PC-9 (cell line): ENCODE data around the gene CTDP1. TPM values are rescaled to one million over a fixed set of nuclear protein-coding genes. Genes with fewer than 3 reads are reported as not detected.

Experiments
- BruUV-seq: library from RNA; stranded (reverse); fragments of 400-500 nt; replicated peaks from 2 replicates; lab custom pipeline; 2021; lab: Mats Ljungman, UMichigan
- CTCF ChIA-PET: fragments of 300-600 bp; sonication (Branson Sonifier 250); formaldehyde crosslinking; loops from one replicate; lab custom pipeline; 2022; ENCODE audit warnings: antibody characterized with exemption; lab: Charles Lee
- POLR2A ChIA-PET: fragments of 300-600 bp; sonication (Branson Sonifier 250); formaldehyde crosslinking; loops from one replicate; lab custom pipeline; 2022; ENCODE audit warnings: antibody characterized with exemption; ENCODE audit not compliant: unreplicated experiment; lab: Charles Lee
- DNase-seq, 2 experiments: peaks; one replicate each; pipeline versions ENCODE4 v3.0.0 to v3.0.0-alpha.2; 2015 to 2022; ENCODE audit warnings: mixed read lengths in 1 of 2
- H2AFZ ChIP-seq: fragments of 200-600 bp; sonication (generic); 2 replicates; pipeline ENCODE4 v1.8.1; 2017; ENCODE audit warnings: antibody characterized with exemption
- H3F3A ChIP-seq: fragments of 200-600 bp; sonication (generic); 2 replicates; pipeline ENCODE4 v1.8.1; 2017; ENCODE audit warnings: antibody characterized with exemption, mild to moderate bottlenecking, low read depth; ENCODE audit not compliant: insufficient read depth
- H3K27ac ChIP-seq: fragments of 200-600 bp; sonication (generic); 2 replicates; pipeline ENCODE4 v1.6.1; 2016; ENCODE audit warnings: mixed run types
- H3K27me3 ChIP-seq: fragments of 200-600 bp; sonication (generic); 2 replicates; pipeline ENCODE4 v1.6.1; 2016; ENCODE audit warnings: low read depth, mixed run types; ENCODE audit not compliant: insufficient read depth
- H3K36me3 ChIP-seq: fragments of 200-600 bp; sonication (generic); 2 replicates; pipeline ENCODE4 v1.6.1; 2016; ENCODE audit warnings: low read depth, mixed run types
- H3K4me1 ChIP-seq: fragments of 200-600 bp; sonication (generic); replicated peaks from 2 replicates; pipeline ENCODE4 v1.6.1; 2016; ENCODE audit warnings: mixed run types; ENCODE audit not compliant: insufficient read depth
- H3K4me2 ChIP-seq: fragments of 200-600 bp; sonication (generic); 2 replicates; pipeline ENCODE4 v1.6.1; 2017; ENCODE audit warnings: mixed run types
- H3K4me3 ChIP-seq: fragments of 200-600 bp; sonication (generic); 2 replicates; pipeline ENCODE4 v1.6.1; 2016; ENCODE audit warnings: mixed run types
- H3K79me2 ChIP-seq: fragments of 200-600 bp; sonication (generic); 2 replicates; pipeline ENCODE4 v1.6.1; 2017; ENCODE audit warnings: low read depth, mixed run types
- H3K9me2 ChIP-seq: fragments of 200-600 bp; sonication (generic); 2 replicates; pipeline ENCODE4 v1.8.1; 2017; ENCODE audit warnings: mild to moderate bottlenecking; ENCODE audit not compliant: insufficient read depth
- H3K9me3 ChIP-seq: fragments of 200-600 bp; sonication (generic); 2 replicates; pipeline ENCODE4 v1.8.1; 2016; ENCODE audit warnings: low read depth; ENCODE audit not compliant: insufficient read depth
- H4K20me1 ChIP-seq: fragments of 200-600 bp; sonication (generic); 2 replicates; pipeline ENCODE4 v1.8.1; 2017; ENCODE audit not compliant: insufficient read depth
- CTCF ChIP-seq: fragments of 200-600 bp; sonication (generic); conservative IDR thresholded peaks from 2 replicates; pipeline ENCODE4 v1.6.1; 2017; ENCODE audit warnings: mixed run types, antibody characterized with exemption, mild to moderate bottlenecking, moderate library complexity
- EZH2 ChIP-seq: fragments of 200-600 bp; sonication (generic); IDR thresholded peaks from 2 replicates; pipeline ENCODE4 v1.8.0; 2017; ENCODE audit warnings: antibody characterized with exemption, low read depth
- intact Hi-C: fragments of 100-400 bp; cut with micrococcal nuclease; formaldehyde crosslinking; loops from one replicate; pipeline ENCODE4 v1.10.0; 2022; ENCODE audit not compliant: unreplicated experiment
- total RNA-seq: library from RNA; stranded (reverse); gene quantifications from 2 replicates; pipeline ENCODE4 v1.2.3, GENCODE V29; 2021

The CTDP1 gene
- total RNA-seq, 1 experiment from 2014 or later: 16.0 TPM

GRCh38 chr18:79760348-79760747 lies 80.7 kb downstream of the CTDP1 start:
- no peaks in the 10 kb centered on the region for H3K36me3 ChIP-seq
- H3K9me2 ChIP-seq: no peaks in the 10 kb centered on the region
- no peak overlapping the region for H3K4me3 ChIP-seq
- H3K4me1 ChIP-seq: no peaks in the 10 kb centered on the region
- no peaks in the 10 kb centered on the region; the same call in 1 of the 2 replicates for H4K20me1 ChIP-seq
- ChIA-PET POLR2A (no interaction called here), CTCF (no interaction called here)
- H3K9me3 ChIP-seq: no peaks in the 10 kb centered on the region
- no peak overlapping the region for H3K4me2 ChIP-seq
- H3K79me2 ChIP-seq: no peaks in the 10 kb centered on the region
- DNase-seq: no peak
- H3K27ac ChIP-seq: no peak overlapping the region
- H2AFZ ChIP-seq: no peak overlapping the region
- TF ChIP-seq CTCF (no peak), EZH2 (no peak)
- H3F3A ChIP-seq: no peaks in the 10 kb centered on the region
- no TSS peak for BruUV-seq
- intact Hi-C loops: no loop called here
- H3K27me3 ChIP-seq: no peaks in the 10 kb centered on the region

- Histone ChIP-seq H3K27me3 (peaks cover 5% of the 10 kb centered on the region), H3K9me2 (no peaks in the 10 kb centered on the region), H4K20me1 (no peaks in the 10 kb centered on the region; the same call in 1 of the 2 replicates), H3K4me2 (no peak overlapping the region), H3K79me2 (no peaks in the 10 kb centered on the region), H3K4me3 (no peak overlapping the region), H2AFZ (no peak overlapping the region), H3K4me1 (no peaks in the 10 kb centered on the region), H3F3A (no peaks in the 10 kb centered on the region), H3K9me3 (no peaks in the 10 kb centered on the region), H3K27ac (no peak overlapping the region), H3K36me3 (no peaks in the 10 kb centered on the region)
- DNase-seq: no peak
- BruUV-seq: no TSS peak
- CTCF ChIA-PET: no interaction called here
- TF ChIP-seq CTCF (no peak), EZH2 (no peak)
- POLR2A ChIA-PET: no interaction called here
- intact Hi-C loops: no loop called here
Measured at GRCh38 chr18:79760881-79761280, 81.3 kb downstream of the CTDP1 start.

GRCh38 chr18:79763407-79763806 lies 83.8 kb downstream of the CTDP1 start:
- ChIA-PET CTCF (no interaction called here), POLR2A (no interaction called here)
- H3K9me3 ChIP-seq: no peaks in the 10 kb centered on the region
- no peak overlapping the region for H3K4me3 ChIP-seq
- no peaks in the 10 kb centered on the region for H3K36me3 ChIP-seq
- BruUV-seq: no TSS peak
- DNase-seq: no peak
- H3K4me2 ChIP-seq: no peak overlapping the region
- no peaks in the 10 kb centered on the region for H4K20me1 ChIP-seq
- no peaks in the 10 kb centered on the region for H3K79me2 ChIP-seq
- no peak overlapping the region for H2AFZ ChIP-seq
- H3K27me3 ChIP-seq: peaks cover 28% of the 10 kb centered on the region
- intact Hi-C loops: no loop called here
- H3F3A ChIP-seq: no peaks in the 10 kb centered on the region
- no peaks in the 10 kb centered on the region for H3K4me1 ChIP-seq
- H3K27ac ChIP-seq: no peak overlapping the region
- no peak for TF ChIP-seq EZH2
- TF ChIP-seq CTCF: no peak
- H3K9me2 ChIP-seq: no peaks in the 10 kb centered on the region
